ENCODE results near the gene OTOP3. TPM values are rescaled to one million over a fixed set of nuclear protein-coding genes. Genes with fewer than 3 reads are reported as not detected.

Gene OTOP3
- total RNA-seq, 4 donors from 2014 or later = 0.65 to 0.98 TPM; not detected in 2

DNA sequence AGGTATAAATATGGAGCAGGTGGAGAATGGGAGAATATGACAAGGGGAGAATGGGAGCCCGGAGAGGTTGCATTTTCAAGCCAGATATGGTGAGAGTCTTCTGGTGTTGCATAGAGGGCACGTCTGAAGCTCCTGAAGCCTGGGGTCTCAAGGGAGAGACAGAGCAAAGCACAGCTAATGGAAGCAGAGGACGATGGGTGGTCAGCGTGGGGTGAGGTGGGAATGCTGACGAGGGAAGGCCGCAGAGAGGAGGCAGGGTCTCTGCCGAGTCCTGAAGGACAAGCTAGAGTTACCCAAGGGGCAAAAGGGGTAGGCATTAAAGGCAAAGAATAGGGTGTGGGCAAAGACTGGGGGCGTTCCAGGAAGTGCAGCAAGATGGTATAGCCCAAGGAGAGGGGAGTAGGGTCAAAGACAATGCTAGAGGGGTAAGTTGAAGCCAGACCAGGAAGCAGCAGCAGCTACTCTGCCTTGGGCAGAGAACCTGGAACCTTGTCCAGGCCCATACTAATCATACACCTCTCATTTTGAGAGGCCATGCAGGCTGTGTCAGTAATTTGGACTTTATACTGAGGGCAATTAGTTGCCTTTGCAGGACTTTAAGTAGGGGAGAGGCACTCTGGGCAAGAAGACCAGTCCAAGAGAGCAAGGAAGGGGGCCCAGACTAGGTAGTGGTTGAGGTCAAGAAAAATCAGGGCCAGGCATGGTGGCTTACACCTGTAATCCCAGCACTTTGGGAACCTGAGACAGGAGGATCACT is 2.7 kb downstream of the OTOP3 start:
- TF ChIP-seq POLR2AphosphoS5 (IDR thresholded peaks at IDR 0.05) (no peak), POLR2A (IDR thresholded peaks at IDR 0.05) (no peak), EP300 (IDR thresholded peaks at IDR 0.05) (no peak)
- TF ChIP-seq, protein P1, sequence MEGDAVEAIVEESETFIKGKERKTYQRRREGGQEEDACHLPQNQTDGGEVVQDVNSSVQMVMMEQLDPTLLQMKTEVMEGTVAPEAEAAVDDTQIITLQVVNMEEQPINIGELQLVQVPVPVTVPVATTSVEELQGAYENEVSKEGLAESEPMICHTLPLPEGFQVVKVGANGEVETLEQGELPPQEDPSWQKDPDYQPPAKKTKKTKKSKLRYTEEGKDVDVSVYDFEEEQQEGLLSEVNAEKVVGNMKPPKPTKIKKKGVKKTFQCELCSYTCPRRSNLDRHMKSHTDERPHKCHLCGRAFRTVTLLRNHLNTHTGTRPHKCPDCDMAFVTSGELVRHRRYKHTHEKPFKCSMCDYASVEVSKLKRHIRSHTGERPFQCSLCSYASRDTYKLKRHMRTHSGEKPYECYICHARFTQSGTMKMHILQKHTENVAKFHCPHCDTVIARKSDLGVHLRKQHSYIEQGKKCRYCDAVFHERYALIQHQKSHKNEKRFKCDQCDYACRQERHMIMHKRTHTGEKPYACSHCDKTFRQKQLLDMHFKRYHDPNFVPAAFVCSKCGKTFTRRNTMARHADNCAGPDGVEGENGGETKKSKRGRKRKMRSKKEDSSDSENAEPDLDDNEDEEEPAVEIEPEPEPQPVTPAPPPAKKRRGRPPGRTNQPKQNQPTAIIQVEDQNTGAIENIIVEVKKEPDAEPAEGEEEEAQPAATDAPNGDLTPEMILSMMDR (IDR thresholded peaks at IDR 0.05) = no peak
- Histone ChIP-seq H3K27me3 (peaks cover 67% of the 10 kb centered on the region), H3K36me3 (no peaks in the 10 kb centered on the region), H3K4me1 (peaks cover 11% of the 10 kb centered on the region), H3K4me3 (no peak overlapping the region), H3K27ac (no peak overlapping the region), H3K9me3 (no peaks in the 10 kb centered on the region)
- DNase-seq (ENCODE audit: low spot score in 2 of 2) = no peak
- WGBS = 71% methylated on average over 8 of the region's 8 CpGs

- H3K4me1 ChIP-seq = peaks cover 16% of the 10 kb centered on the region
- H3K27me3 ChIP-seq = peaks cover 62% of the 10 kb centered on the region
- no peak overlapping the region for H3K4me3 ChIP-seq
- WGBS = 43% methylated on average over 8 of the region's 8 CpGs
- no peaks in the 10 kb centered on the region for H3K36me3 ChIP-seq
- no peak for DNase-seq (ENCODE audit: low spot score in 2 of 2)
- H3K27ac ChIP-seq = no peak overlapping the region
- no peak for TF ChIP-seq EP300 (IDR thresholded peaks at IDR 0.05)
- TF ChIP-seq POLR2A (IDR thresholded peaks at IDR 0.05) = no peak
- TF ChIP-seq POLR2AphosphoS5 (IDR thresholded peaks at IDR 0.05) = no peak
- TF ChIP-seq, protein P1 (IDR thresholded peaks at IDR 0.05) = no peak
- H3K9me3 ChIP-seq = no peaks in the 10 kb centered on the region
These were observed 3.8 kb downstream of the OTOP3 start for GRCh38 chr17:74939534-74939933.

- no peak overlapping the region for H3K27ac ChIP-seq
- peaks cover 45% of the 10 kb centered on the region for H3K27me3 ChIP-seq
- TF ChIP-seq POLR2AphosphoS5 (IDR thresholded peaks at IDR 0.05) = no peak
- TF ChIP-seq POLR2A (IDR thresholded peaks at IDR 0.05) = no peak
- TF ChIP-seq, protein P1 (IDR thresholded peaks at IDR 0.05) = no peak
- no peak for TF ChIP-seq EP300 (IDR thresholded peaks at IDR 0.05)
- 87% methylated on average over 15 of the region's 21 CpGs for WGBS
- no peaks in the 10 kb centered on the region for H3K9me3 ChIP-seq
- no peak overlapping the region for H3K4me3 ChIP-seq
- DNase-seq (ENCODE audit: low spot score in 2 of 2) = no peak
- no peaks in the 10 kb centered on the region for H3K36me3 ChIP-seq
- H3K4me1 ChIP-seq = peaks cover 6% of the 10 kb centered on the region
These were observed 5.5 kb downstream of the OTOP3 start for GRCh38 chr17:74941128-74941725.

GRCh38 chr17:74943808-74944522 is 8.3 kb downstream of the OTOP3 start:
- H3K4me1 ChIP-seq = peaks cover 4% of the 10 kb centered on the region
- no peaks in the 10 kb centered on the region for H3K9me3 ChIP-seq
- H3K36me3 ChIP-seq = no peaks in the 10 kb centered on the region
- no peak overlapping the region for H3K4me3 ChIP-seq
- TF ChIP-seq, protein P1 (IDR thresholded peaks at IDR 0.05) = no peak
- no peak for TF ChIP-seq POLR2AphosphoS5 (IDR thresholded peaks at IDR 0.05)
- no peak for TF ChIP-seq POLR2A (IDR thresholded peaks at IDR 0.05)
- TF ChIP-seq EP300 (IDR thresholded peaks at IDR 0.05) = no peak
- 22% methylated on average over 6 of the region's 13 CpGs for WGBS
- peak overlapping the region; percentile 1 for H3K27ac ChIP-seq
- peaks cover 30% of the 10 kb centered on the region for H3K27me3 ChIP-seq
- DNase-seq (ENCODE audit: low spot score in 2 of 2) = no peak

GRCh38 chr17:74945543-74945942 is 9.8 kb downstream of the OTOP3 start:
- no peak for DNase-seq (ENCODE audit: low spot score in 2 of 2)
- WGBS = 53% methylated on average over 4 of the region's 6 CpGs
- no peak overlapping the region for H3K4me3 ChIP-seq
- peaks cover 28% of the 10 kb centered on the region for H3K27me3 ChIP-seq
- H3K4me1 ChIP-seq = peaks cover 4% of the 10 kb centered on the region
- H3K36me3 ChIP-seq = no peaks in the 10 kb centered on the region
- H3K27ac ChIP-seq = no peak overlapping the region
- H3K9me3 ChIP-seq = no peaks in the 10 kb centered on the region
- no peak for TF ChIP-seq POLR2AphosphoS5 (IDR thresholded peaks at IDR 0.05)
- TF ChIP-seq, protein P1 (IDR thresholded peaks at IDR 0.05) = no peak
- TF ChIP-seq EP300 (IDR thresholded peaks at IDR 0.05) = no peak
- TF ChIP-seq POLR2A (IDR thresholded peaks at IDR 0.05) = no peak
